ENCODE data around the gene DMD.

GRCh38 chrX:33188286-33188685, 23.1 kb downstream of the DMD start:
- TF ChIP-seq CTCF (IDR thresholded peaks at IDR 0.05) = no peak
- no peak for TF ChIP-seq POLR2AphosphoS5 (IDR thresholded peaks at IDR 0.05)
- TF ChIP-seq POLR2A (IDR thresholded peaks at IDR 0.05) = no peak
